ENCODE results near the gene CRB3. TPM values are rescaled to one million over a fixed set of nuclear protein-coding genes. Genes with fewer than 3 reads are reported as not detected.
A peak's percentile ranks its signal among the peaks of the same experiment; 100 is the strongest.

Gene CRB3
- total and polyA plus RNA-seq, 2 of the 13 experiments (the other 11 are each of a cell fraction or from before 2014, with no cell fraction given): 10.6 to 25.6 TPM

DNA sequence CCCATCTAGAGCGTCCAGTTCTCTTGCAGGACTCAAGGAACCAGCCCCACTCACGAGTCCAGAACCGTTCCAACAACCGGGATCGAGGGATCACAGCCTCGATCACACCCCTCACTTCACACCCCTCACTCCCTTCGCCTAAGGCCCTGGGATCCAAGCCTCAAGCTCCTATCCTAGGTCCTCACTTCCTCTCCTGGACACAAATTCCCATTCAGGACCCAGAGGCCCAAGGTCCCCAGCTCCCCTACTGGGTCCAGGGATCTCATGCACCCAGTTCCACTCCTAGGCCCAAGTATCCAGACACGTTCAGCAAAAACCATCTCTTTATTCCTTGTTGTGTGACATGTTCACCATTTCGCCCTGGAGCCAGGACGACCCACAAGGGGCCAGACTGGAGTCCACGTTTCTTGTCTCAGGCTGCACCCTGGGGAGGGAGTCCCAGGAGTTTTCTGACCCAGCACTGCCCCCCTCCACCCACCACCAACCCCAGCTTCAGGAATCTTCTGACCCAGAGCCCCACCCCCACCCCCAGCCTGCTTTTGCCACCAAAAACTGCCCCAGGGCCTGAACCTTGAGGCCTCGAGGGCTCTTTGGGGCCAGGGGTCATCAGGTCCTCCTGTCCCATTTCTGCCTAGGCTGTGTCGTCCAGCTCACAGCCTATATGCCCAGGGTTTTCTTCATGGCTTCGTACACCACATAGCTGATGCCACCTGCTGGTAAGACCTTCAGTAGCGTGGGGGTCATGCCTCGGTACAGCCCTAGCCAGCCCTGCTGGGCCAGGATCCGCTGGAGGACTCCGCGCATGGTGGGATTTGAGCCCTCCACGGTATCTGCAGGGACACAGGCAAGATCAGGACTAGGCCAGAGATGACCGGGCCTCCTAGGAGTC, 38.1 kb upstream of the CRB3 start (continued):
- TF ChIP-seq, protein P1, sequence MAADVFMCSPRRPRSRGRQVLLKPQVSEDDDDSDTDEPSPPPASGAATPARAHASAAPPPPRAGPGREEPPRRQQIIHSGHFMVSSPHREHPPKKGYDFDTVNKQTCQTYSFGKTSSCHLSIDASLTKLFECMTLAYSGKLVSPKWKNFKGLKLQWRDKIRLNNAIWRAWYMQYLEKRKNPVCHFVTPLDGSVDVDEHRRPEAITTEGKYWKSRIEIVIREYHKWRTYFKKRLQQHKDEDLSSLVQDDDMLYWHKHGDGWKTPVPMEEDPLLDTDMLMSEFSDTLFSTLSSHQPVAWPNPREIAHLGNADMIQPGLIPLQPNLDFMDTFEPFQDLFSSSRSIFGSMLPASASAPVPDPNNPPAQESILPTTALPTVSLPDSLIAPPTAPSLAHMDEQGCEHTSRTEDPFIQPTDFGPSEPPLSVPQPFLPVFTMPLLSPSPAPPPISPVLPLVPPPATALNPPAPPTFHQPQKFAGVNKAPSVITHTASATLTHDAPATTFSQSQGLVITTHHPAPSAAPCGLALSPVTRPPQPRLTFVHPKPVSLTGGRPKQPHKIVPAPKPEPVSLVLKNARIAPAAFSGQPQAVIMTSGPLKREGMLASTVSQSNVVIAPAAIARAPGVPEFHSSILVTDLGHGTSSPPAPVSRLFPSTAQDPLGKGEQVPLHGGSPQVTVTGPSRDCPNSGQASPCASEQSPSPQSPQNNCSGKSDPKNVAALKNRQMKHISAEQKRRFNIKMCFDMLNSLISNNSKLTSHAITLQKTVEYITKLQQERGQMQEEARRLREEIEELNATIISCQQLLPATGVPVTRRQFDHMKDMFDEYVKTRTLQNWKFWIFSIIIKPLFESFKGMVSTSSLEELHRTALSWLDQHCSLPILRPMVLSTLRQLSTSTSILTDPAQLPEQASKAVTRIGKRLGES (CRISPR knock-in tag; IDR thresholded peaks at IDR 0.05; ENCODE audit: borderline replicate concordance): no peak
- TF ChIP-seq ZNF629 (CRISPR knock-in tag; conservative IDR thresholded peaks at IDR 0.05) (no peak), ZNF451 (CRISPR knock-in tag; IDR thresholded peaks at IDR 0.05) (0 out of 2 replicates have a peak, but pooled peaks have one; percentile 28), POLR2AphosphoS2 (IDR thresholded peaks at IDR 0.05; ENCODE audit: low read depth, low read length) (no peak), MTA1 (CRISPR knock-in tag; IDR thresholded peaks at IDR 0.05; ENCODE audit: borderline replicate concordance) (no peak), RARG (CRISPR knock-in tag; IDR thresholded peaks at IDR 0.05; ENCODE audit: low read depth) (no peak), TOPORS (CRISPR knock-in tag; IDR thresholded peaks at IDR 0.05) (no peak), TCF7L2 (IDR thresholded peaks at IDR 0.05; ENCODE audit: low read depth, low read length) (no peak), NRL (CRISPR knock-in tag; IDR thresholded peaks at IDR 0.05; ENCODE audit: borderline replicate concordance) (0 out of 2 replicates have a peak, but pooled peaks have one; percentile 4), SRY (CRISPR knock-in tag; IDR thresholded peaks at IDR 0.05) (no peak; the same call in 1 of the 2 replicates), MXI1 (IDR thresholded peaks at IDR 0.05; ENCODE audit: borderline replicate concordance, low read depth, low read length) (0 out of 3 replicates have a peak, but pooled peaks have one; percentile 20), SALL1 (CRISPR knock-in tag; IDR thresholded peaks at IDR 0.05) (0 out of 2 replicates have a peak, but pooled peaks have one; percentile 22), ZNF563 (CRISPR knock-in tag; IDR thresholded peaks at IDR 0.05) (0 out of 2 replicates have a peak, but pooled peaks have one; percentile 10), ZMYM4 (CRISPR knock-in tag; IDR thresholded peaks at IDR 0.05) (no peak), PHF21A (CRISPR knock-in tag; IDR thresholded peaks at IDR 0.05) (no peak), HOXA3 (CRISPR knock-in tag; IDR thresholded peaks at IDR 0.05) (peak; percentile 36; the same call in 1 of the 2 replicates)
- TF ChIP-seq, protein P2, sequence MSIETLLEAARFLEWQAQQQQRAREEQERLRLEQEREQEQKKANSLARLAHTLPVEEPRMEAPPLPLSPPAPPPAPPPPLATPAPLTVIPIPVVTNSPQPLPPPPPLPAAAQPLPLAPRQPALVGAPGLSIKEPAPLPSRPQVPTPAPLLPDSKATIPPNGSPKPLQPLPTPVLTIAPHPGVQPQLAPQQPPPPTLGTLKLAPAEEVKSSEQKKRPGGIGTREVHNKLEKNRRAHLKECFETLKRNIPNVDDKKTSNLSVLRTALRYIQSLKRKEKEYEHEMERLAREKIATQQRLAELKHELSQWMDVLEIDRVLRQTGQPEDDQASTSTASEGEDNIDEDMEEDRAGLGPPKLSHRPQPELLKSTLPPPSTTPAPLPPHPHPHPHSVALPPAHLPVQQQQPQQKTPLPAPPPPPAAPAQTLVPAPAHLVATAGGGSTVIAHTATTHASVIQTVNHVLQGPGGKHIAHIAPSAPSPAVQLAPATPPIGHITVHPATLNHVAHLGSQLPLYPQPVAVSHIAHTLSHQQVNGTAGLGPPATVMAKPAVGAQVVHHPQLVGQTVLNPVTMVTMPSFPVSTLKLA (IDR thresholded peaks at IDR 0.05): no peak
- TF ChIP-seq, protein P3, sequence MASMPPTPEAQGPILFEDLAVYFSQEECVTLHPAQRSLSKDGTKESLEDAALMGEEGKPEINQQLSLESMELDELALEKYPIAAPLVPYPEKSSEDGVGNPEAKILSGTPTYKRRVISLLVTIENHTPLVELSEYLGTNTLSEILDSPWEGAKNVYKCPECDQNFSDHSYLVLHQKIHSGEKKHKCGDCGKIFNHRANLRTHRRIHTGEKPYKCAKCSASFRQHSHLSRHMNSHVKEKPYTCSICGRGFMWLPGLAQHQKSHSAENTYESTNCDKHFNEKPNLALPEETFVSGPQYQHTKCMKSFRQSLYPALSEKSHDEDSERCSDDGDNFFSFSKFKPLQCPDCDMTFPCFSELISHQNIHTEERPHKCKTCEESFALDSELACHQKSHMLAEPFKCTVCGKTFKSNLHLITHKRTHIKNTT (CRISPR knock-in tag; IDR thresholded peaks at IDR 0.05): no peak
- TF ChIP-seq, protein P4, sequence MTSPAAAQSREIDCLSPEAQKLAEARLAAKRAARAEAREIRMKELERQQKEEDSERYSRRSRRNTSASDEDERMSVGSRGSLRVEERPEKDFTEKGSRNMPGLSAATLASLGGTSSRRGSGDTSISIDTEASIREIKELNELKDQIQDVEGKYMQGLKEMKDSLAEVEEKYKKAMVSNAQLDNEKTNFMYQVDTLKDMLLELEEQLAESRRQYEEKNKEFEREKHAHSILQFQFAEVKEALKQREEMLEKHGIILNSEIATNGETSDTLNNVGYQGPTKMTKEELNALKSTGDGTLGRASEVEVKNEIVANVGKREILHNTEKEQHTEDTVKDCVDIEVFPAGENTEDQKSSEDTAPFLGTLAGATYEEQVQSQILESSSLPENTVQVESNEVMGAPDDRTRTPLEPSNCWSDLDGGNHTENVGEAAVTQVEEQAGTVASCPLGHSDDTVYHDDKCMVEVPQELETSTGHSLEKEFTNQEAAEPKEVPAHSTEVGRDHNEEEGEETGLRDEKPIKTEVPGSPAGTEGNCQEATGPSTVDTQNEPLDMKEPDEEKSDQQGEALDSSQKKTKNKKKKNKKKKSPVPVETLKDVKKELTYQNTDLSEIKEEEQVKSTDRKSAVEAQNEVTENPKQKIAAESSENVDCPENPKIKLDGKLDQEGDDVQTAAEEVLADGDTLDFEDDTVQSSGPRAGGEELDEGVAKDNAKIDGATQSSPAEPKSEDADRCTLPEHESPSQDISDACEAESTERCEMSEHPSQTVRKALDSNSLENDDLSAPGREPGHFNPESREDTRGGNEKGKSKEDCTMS (CRISPR knock-in tag; conservative IDR thresholded peaks at IDR 0.05): no peak
- TF ChIP-seq, protein P5, sequence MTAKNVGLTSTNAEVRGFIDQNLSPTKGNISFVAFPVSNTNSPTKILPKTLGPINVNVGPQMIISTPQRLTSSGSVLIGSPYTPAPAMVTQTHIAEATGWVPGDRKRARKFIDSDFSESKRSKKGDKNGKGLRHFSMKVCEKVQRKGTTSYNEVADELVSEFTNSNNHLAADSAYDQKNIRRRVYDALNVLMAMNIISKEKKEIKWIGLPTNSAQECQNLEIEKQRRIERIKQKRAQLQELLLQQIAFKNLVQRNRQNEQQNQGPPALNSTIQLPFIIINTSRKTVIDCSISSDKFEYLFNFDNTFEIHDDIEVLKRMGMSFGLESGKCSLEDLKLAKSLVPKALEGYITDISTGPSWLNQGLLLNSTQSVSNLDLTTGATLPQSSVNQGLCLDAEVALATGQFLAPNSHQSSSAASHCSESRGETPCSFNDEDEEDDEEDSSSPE (CRISPR knock-in tag; IDR thresholded peaks at IDR 0.05): no peak

Data from HepG2 (cell line).